IPS-15b (cell line): Measurements from ENCODE around the gene MFSD6.

Source experiments
- H3K27me3 ChIP-seq: one replicate; pipeline ENCODE4 v1.6.1; 2013; ENCODE audit warnings: low read length; ENCODE audit not compliant: control insufficient read depth, insufficient read depth
- H3K36me3 ChIP-seq: one replicate; pipeline ENCODE4 v1.6.1; 2013; ENCODE audit warnings: low read length; ENCODE audit not compliant: control insufficient read depth, insufficient read depth
- H3K4me1 ChIP-seq: one replicate; pipeline ENCODE4 v1.6.1; 2013; ENCODE audit warnings: mild to moderate bottlenecking, low read length; ENCODE audit not compliant: control insufficient read depth, insufficient read depth
- H3K4me3 ChIP-seq: one replicate; pipeline ENCODE4 v1.5.1; 2013; ENCODE audit warnings: low read depth, low read length
- H3K9ac ChIP-seq: one replicate; pipeline ENCODE4 v1.6.1; 2013; ENCODE audit warnings: low read depth, mild to moderate bottlenecking, low read length
- H3K9me3 ChIP-seq: one replicate; pipeline ENCODE4 v1.6.1; 2013; ENCODE audit warnings: mild to moderate bottlenecking, low read length; ENCODE audit not compliant: control insufficient read depth, insufficient read depth

MFSD6 gene

GRCh38 chr2:190512539-190513095 is 104.5 kb downstream of the MFSD6 start:
- Histone ChIP-seq H3K4me1 (no peaks in the 10 kb centered on the region), H3K4me3 (no peak overlapping the region), H3K9ac (no peak overlapping the region), H3K9me3 (no peaks in the 10 kb centered on the region), H3K27me3 (no peaks in the 10 kb centered on the region), H3K36me3 (no peaks in the 10 kb centered on the region)

- H3K4me3 ChIP-seq: no peak overlapping the region
- no peaks in the 10 kb centered on the region for H3K27me3 ChIP-seq
- no peaks in the 10 kb centered on the region for H3K9me3 ChIP-seq
- no peak overlapping the region for H3K9ac ChIP-seq
- H3K4me1 ChIP-seq: no peaks in the 10 kb centered on the region
- H3K36me3 ChIP-seq: no peaks in the 10 kb centered on the region
These were observed 105.7 kb downstream of the MFSD6 start for GRCh38 chr2:190513877-190514276.

DNA sequence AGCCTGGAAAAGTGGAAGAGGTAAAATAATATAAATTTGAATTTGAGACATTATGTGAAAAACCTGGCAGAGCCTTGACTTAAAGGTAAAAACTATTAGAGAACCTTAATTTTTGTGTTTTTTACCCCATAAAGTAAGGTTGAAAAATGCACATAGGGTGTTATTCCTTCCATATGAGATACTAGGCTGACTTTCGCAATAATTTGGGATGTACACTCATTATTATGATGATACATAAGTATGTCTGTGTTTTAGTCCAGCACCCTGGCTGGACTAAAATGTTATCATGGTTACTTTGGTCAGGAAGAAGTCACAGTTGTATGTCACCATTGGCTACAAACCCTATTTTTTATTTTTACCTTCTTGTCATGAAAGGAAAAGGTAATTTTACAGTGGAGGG is 106.5 kb downstream of the MFSD6 start:
- Histone ChIP-seq H3K9ac (no peak overlapping the region), H3K9me3 (no peaks in the 10 kb centered on the region), H3K27me3 (no peaks in the 10 kb centered on the region), H3K4me1 (no peaks in the 10 kb centered on the region), H3K4me3 (no peak overlapping the region), H3K36me3 (no peaks in the 10 kb centered on the region)

DNA sequence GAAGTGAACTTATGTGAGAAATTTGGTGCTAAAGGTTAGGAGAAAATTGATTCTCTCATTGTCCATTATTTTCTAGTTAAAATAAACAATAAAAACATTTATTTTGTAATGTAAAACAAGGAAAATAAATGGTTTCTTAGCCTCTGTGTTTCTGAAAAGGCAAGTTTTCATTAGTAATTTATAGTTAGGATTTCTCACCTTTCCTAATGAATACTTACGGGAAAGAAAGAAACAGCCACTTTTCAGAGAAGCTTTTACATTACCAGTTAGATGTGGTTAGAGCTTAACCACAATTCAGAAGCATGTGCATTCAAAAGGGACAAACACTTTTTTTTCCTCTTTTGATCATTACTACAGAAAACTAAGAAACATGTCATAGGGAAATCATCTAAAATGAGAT is 107.5 kb downstream of the MFSD6 start:
- Histone ChIP-seq H3K9ac (no peak overlapping the region), H3K27me3 (no peaks in the 10 kb centered on the region), H3K36me3 (no peaks in the 10 kb centered on the region), H3K4me3 (no peak overlapping the region), H3K9me3 (no peaks in the 10 kb centered on the region), H3K4me1 (no peaks in the 10 kb centered on the region)

DNA sequence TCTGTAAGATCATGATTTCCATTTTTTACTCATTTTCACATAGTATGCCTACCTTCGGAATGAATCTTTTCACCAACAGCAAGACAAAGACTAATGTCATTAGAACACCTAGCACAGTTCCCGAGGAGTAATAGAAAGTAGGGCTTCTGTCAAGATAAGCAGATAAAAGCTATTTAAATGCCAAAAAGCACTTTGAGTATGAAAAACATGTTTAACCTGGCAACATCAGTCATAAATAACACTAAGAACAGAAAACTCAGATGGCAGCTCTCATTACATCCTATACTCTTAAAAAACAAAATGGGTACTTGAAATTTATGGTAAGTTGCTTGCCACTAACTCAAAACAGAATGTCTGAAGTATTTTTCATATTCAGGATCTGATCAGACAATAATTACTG is 109.3 kb downstream of the MFSD6 start:
- Histone ChIP-seq H3K36me3 (no peaks in the 10 kb centered on the region), H3K4me3 (no peak overlapping the region), H3K9me3 (no peaks in the 10 kb centered on the region)

GRCh38 chr2:190519975-190520767 is 112.0 kb downstream of the MFSD6 start:
- Histone ChIP-seq H3K9me3 (no peaks in the 10 kb centered on the region), H3K27me3 (no peaks in the 10 kb centered on the region), H3K4me1 (no peaks in the 10 kb centered on the region), H3K9ac (no peak overlapping the region), H3K4me3 (no peak overlapping the region), H3K36me3 (no peaks in the 10 kb centered on the region)

More for the DNA sequence above, 109.3 kb downstream of the MFSD6 start:
- Histone ChIP-seq H3K9ac (no peak overlapping the region), H3K27me3 (no peaks in the 10 kb centered on the region), H3K4me1 (no peaks in the 10 kb centered on the region)

DNA sequence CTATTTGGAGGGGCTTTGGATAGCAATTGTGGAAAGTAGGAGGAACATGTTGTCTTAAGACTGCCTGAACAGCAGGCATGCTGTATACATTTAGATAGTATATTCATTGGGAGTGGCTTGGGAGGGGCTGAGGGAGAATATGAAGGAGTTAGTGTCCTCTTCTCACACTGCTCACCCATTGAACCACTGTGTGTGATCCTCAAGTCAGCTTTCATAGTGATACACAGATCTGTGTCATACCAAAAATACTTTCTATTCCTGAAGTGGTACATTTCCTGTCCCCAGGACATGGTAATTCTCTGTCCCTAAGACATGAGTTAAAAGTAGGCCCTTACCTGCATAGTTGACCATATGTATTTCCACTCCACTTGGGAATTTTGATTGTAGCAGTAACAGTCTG is 116.8 kb downstream of the MFSD6 start:
- H3K4me1 ChIP-seq: no peaks in the 10 kb centered on the region
- no peak overlapping the region for H3K4me3 ChIP-seq
- H3K9me3 ChIP-seq: no peaks in the 10 kb centered on the region
- H3K36me3 ChIP-seq: no peaks in the 10 kb centered on the region
- H3K9ac ChIP-seq: no peak overlapping the region
- no peaks in the 10 kb centered on the region for H3K27me3 ChIP-seq

GRCh38 chr2:190526105-190526750 is 118.1 kb downstream of the MFSD6 start:
- H3K9me3 ChIP-seq: no peaks in the 10 kb centered on the region
- no peaks in the 10 kb centered on the region for H3K36me3 ChIP-seq
- H3K4me3 ChIP-seq: no peak overlapping the region
- no peak overlapping the region for H3K9ac ChIP-seq
- H3K27me3 ChIP-seq: no peaks in the 10 kb centered on the region
- no peaks in the 10 kb centered on the region for H3K4me1 ChIP-seq

GRCh38 chr2:190527214-190527613 is 119.1 kb downstream of the MFSD6 start:
- Histone ChIP-seq H3K4me1 (no peaks in the 10 kb centered on the region), H3K27me3 (no peaks in the 10 kb centered on the region), H3K36me3 (no peaks in the 10 kb centered on the region), H3K9me3 (no peaks in the 10 kb centered on the region), H3K4me3 (no peak overlapping the region), H3K9ac (no peak overlapping the region)

GRCh38 chr2:190527918-190528317 is 119.8 kb downstream of the MFSD6 start:
- no peaks in the 10 kb centered on the region for H3K27me3 ChIP-seq
- H3K4me1 ChIP-seq: no peaks in the 10 kb centered on the region
- no peaks in the 10 kb centered on the region for H3K36me3 ChIP-seq
- H3K9me3 ChIP-seq: no peaks in the 10 kb centered on the region
- no peak overlapping the region for H3K4me3 ChIP-seq
- no peak overlapping the region for H3K9ac ChIP-seq

DNA sequence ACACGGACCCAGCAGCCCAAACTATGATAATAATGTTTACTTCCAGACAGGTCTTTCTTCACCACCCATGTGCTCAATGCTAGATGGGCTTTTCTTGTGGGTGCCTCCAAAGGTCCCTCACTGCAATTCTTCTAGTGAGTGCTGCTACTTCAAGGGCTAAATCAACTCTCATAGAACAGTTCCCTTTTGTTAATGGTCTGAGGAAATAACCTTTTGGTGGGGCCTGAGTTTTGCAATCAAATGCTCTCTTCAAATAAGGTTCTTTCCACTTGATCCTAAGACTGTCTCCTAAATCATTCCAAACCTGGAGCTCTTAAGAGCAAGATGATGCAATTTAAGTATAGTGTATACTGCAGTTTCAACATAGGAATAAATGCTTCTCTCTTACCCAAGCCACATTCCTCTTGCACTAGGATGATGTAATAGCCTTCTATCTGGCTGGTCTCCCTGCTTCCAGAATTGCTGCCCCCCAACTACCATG is 120.4 kb downstream of the MFSD6 start:
- Histone ChIP-seq H3K9ac (no peak overlapping the region), H3K4me3 (no peak overlapping the region), H3K36me3 (no peaks in the 10 kb centered on the region), H3K27me3 (no peaks in the 10 kb centered on the region), H3K4me1 (no peaks in the 10 kb centered on the region), H3K9me3 (no peaks in the 10 kb centered on the region)
